HCT116 (cell line): ENCODE measurements around the gene ATP12A. TPM values are rescaled to one million over a fixed set of nuclear protein-coding genes. Genes with fewer than 3 reads are reported as not detected.

Experiments used
- ATAC-seq: fragments of 200-7000 bp; cut with Tn5 transposase; 2 replicates; pipeline ENCODE4 v1.9.1; 2020; ENCODE audit warnings: mild to moderate bottlenecking, moderate library complexity
- BruUV-seq: library from RNA; stranded (reverse); fragments of 400-500 nt; replicated peaks from 2 replicates; lab custom pipeline; 2021; lab: Mats Ljungman, UMichigan
- CTCF ChIA-PET: fragments of 300-600 bp; sonication (Branson Sonifier 250); formaldehyde crosslinking; loops from one replicate; lab custom pipeline; 2021; ENCODE audit warnings: antibody characterized with exemption; lab: Charles Lee
- POLR2A ChIA-PET: fragments of 300-600, 350-600 bp; sonication (Branson Sonifier 250); formaldehyde crosslinking; loops from one replicate; lab custom pipeline; 2021; ENCODE audit warnings: antibody characterized with exemption; lab: Charles Lee
- RAD21 ChIA-PET, 2 experiments: fragments of 300-600 bp; sonication (Branson Sonifier 250); formaldehyde crosslinking; loops; one replicate each; lab custom pipeline; 2023; ENCODE audit warnings: low total read pairs in 2 of 2; ENCODE audit not compliant: uncharacterized antibody in 2 of 2, unreplicated experiment in 2 of 2, low non-redundant PET in 1 of 2; lab: Charles Lee
- DNase-seq: peaks from one replicate; pipeline ENCODE4 v3.0.0-alpha.2; 2010; ENCODE audit warnings: low read depth, low spot score
- H2AFZ ChIP-seq: fragments of 200-600 bp; shearing (Covaris generic), sonication (generic); 2 replicates; pipeline ENCODE4 v1.6.1; 2017; ENCODE audit warnings: low read depth, mixed run types, mixed read lengths, antibody characterized with exemption, low read length; ENCODE audit not compliant: poor library complexity, severe bottlenecking
- H3K27ac ChIP-seq: 2 replicates; pipeline ENCODE4 v1.5.1; 2012; ENCODE audit warnings: low read depth, low read length
- H3K27me3 ChIP-seq: fragments of 200-600 bp; sonication (generic); 2 replicates; pipeline ENCODE4 v1.6.1; 2016; ENCODE audit warnings: mixed run types, low read length, mixed read lengths; ENCODE audit not compliant: insufficient read depth
- H3K36me3 ChIP-seq, 2 experiments: fragments of 200-500 bp in 1 of 2; fragments of 200-600 bp in 1 of 2; sonication (Bioruptor generic) in 1 of 2; sonication (generic) in 1 of 2; 2 replicates each; pipeline versions ENCODE4 v1.5.1 to v1.6.1; 2014 to 2016; ENCODE audit warnings: low read length in 2 of 2, inconsistent platforms in 1 of 2, mixed read lengths in 1 of 2, mixed run types in 1 of 2; ENCODE audit not compliant: insufficient read depth in 2 of 2, control insufficient read depth in 1 of 2
- H3K4me1 ChIP-seq, 2 experiments: fragments of 200-600 bp in 1 of 2; sonication (generic) in 1 of 2; 2 replicates each; pipeline versions ENCODE4 v1.5.1 to v1.6.1; 2012 to 2017; ENCODE audit warnings: low read length in 2 of 2, inconsistent platforms in 1 of 2, mild to moderate bottlenecking in 1 of 2, mixed read lengths in 1 of 2, mixed run types in 1 of 2, moderate library complexity in 1 of 2; ENCODE audit not compliant: insufficient read depth in 2 of 2, control insufficient read depth in 1 of 2
- H3K4me2 ChIP-seq: fragments of 200-600 bp; sonication (generic); 2 replicates; pipeline ENCODE4 v1.6.1; 2017; ENCODE audit warnings: mixed run types, low read length, mixed read lengths
- H3K4me3 ChIP-seq, 2 experiments: fragments of 200-600 bp in 1 of 2; sonication (generic) in 1 of 2; replicated peaks in 1 of 2; 2 replicates each; pipeline ENCODE4 v1.5.1; 2011 to 2016; ENCODE audit warnings: low read length in 2 of 2, control low read depth in 1 of 2, low read depth in 1 of 2, mild to moderate bottlenecking in 1 of 2, mixed read lengths in 1 of 2, mixed run types in 1 of 2
- H3K79me2 ChIP-seq: fragments of 200-600 bp; sonication (generic); 2 replicates; pipeline ENCODE4 v1.6.1; 2017; ENCODE audit warnings: mild to moderate bottlenecking, mixed run types, low read length, moderate library complexity, mixed read lengths; ENCODE audit not compliant: insufficient read depth
- H3K9ac ChIP-seq: fragments of 200-600 bp; sonication (generic); 2 replicates; pipeline ENCODE4 v1.6.1; 2016; ENCODE audit warnings: low read length, mixed read lengths
- H3K9me2 ChIP-seq: fragments of 200-600 bp; sonication (generic), shearing (Covaris generic); 2 replicates; pipeline ENCODE4 v1.6.1; 2017; ENCODE audit warnings: mixed run types, mild to moderate bottlenecking, moderate library complexity; ENCODE audit not compliant: insufficient read depth
- H3K9me3 ChIP-seq, 2 experiments: fragments of 200-500 bp in 1 of 2; fragments of 200-600 bp in 1 of 2; sonication (Bioruptor generic) in 1 of 2; sonication (generic) in 1 of 2; 2 replicates each; pipeline ENCODE4 v1.6.1; 2014 to 2017; ENCODE audit warnings: low read length in 2 of 2, mixed read lengths in 2 of 2, inconsistent platforms in 1 of 2, low read depth in 1 of 2, mild to moderate bottlenecking in 1 of 2, mixed run types in 1 of 2, moderate library complexity in 1 of 2; ENCODE audit not compliant: control insufficient read depth in 1 of 2, insufficient read depth in 1 of 2
- H4K20me1 ChIP-seq: fragments of 200-600 bp; sonication (generic), shearing (Covaris generic); 2 replicates; pipeline ENCODE4 v1.6.1; 2017; ENCODE audit warnings: mixed run types, mild to moderate bottlenecking, moderate library complexity; ENCODE audit not compliant: insufficient read depth
- ATF3 ChIP-seq: IDR thresholded peaks from 2 replicates; pipeline ENCODE4 v1.6.1; 2012
- CBX3 ChIP-seq: IDR thresholded peaks from 2 replicates; pipeline ENCODE4 v1.6.1; 2012; ENCODE audit warnings: low read depth
- CEBPB ChIP-seq: IDR thresholded peaks from 2 replicates; pipeline ENCODE4 v1.6.1; 2012; ENCODE audit warnings: low read depth
- CTCF ChIP-seq, 3 experiments: fragments of 200-600 bp in 1 of 3; sonication (generic) in 1 of 3; IDR thresholded peaks in 2 of 3; conservative IDR thresholded peaks in 1 of 3; 2 replicates each; pipeline ENCODE4 v1.5.1; 2012 to 2017; ENCODE audit warnings: low read depth in 2 of 3, low read length in 2 of 3, antibody characterized with exemption in 1 of 3, borderline replicate concordance in 1 of 3, control low read depth in 1 of 3, mild to moderate bottlenecking in 1 of 3, mixed read lengths in 1 of 3, mixed run types in 1 of 3, moderate library complexity in 1 of 3; ENCODE audit not compliant: insufficient read depth in 1 of 3
- ELF1 ChIP-seq: IDR thresholded peaks from 2 replicates; pipeline ENCODE4 v1.6.1; 2012; ENCODE audit warnings: low read depth, borderline replicate concordance
- EZH2phosphoT487 ChIP-seq: fragments of 200-600 bp; IDR thresholded peaks from 2 replicates; pipeline ENCODE4 v1.6.1; 2018; ENCODE audit warnings: antibody characterized with exemption, borderline replicate concordance
- JUND ChIP-seq: IDR thresholded peaks from 2 replicates; pipeline ENCODE4 v1.6.1; 2012
- POLR2A ChIP-seq: IDR thresholded peaks from 2 replicates; pipeline ENCODE4 v1.7.0; 2011; ENCODE audit warnings: borderline replicate concordance; ENCODE audit not compliant: insufficient read depth, insufficient read length; ENCODE audit errors: extremely low read depth
- SIN3A ChIP-seq: IDR thresholded peaks from 2 replicates; pipeline ENCODE4 v1.6.1; 2012; ENCODE audit warnings: low read depth
- SP1 ChIP-seq: IDR thresholded peaks from 2 replicates; pipeline ENCODE4 v1.6.1; 2012; ENCODE audit warnings: low read depth
- SRF ChIP-seq: IDR thresholded peaks from 2 replicates; pipeline ENCODE4 v1.6.1; 2012; ENCODE audit warnings: low read depth
- TCF7L2 ChIP-seq: IDR thresholded peaks from 2 replicates; pipeline ENCODE4 v1.7.0; 2011; ENCODE audit warnings: borderline replicate concordance, inconsistent platforms; ENCODE audit not compliant: insufficient read depth, insufficient read length; ENCODE audit errors: extremely low read depth
- YY1 ChIP-seq: IDR thresholded peaks from 2 replicates; pipeline ENCODE4 v1.6.1; 2011; ENCODE audit warnings: low read length, low read depth, moderate library complexity, mild to moderate bottlenecking; ENCODE audit not compliant: insufficient replicate concordance; ENCODE audit errors: extremely low read depth
- ZFX ChIP-seq: fragments of 450-650 bp; IDR thresholded peaks from 2 replicates; pipeline ENCODE4 v1.6.1; 2017
- ZNF274 ChIP-seq: fragments of 200-500 bp; sonication (Bioruptor generic); IDR thresholded peaks from 2 replicates; pipeline ENCODE4 v1.6.1; 2014; ENCODE audit warnings: mild to moderate bottlenecking, low read depth, low read length, inconsistent platforms
- intact Hi-C: fragments of 100-400 bp; cut with micrococcal nuclease; formaldehyde crosslinking; loops from 2 replicates; pipeline ENCODE4 v1.10.0; 2022
- total RNA-seq: library from RNA; stranded (reverse); gene quantifications from one replicate; pipeline ENCODE4 v1.2.1, GENCODE V29; 2021; ENCODE audit not compliant: unreplicated experiment
- TF ChIP-seq, protein P1 (sequence below): IDR thresholded peaks from 2 replicates; pipeline ENCODE4 v1.6.1; 2012; ENCODE audit warnings: low read depth
- TF ChIP-seq, protein P2 (sequence below): IDR thresholded peaks from 2 replicates; pipeline ENCODE4 v1.6.1; 2012

Gene ATP12A
- total RNA-seq, 1 experiment from 2014 or later: 0.30 TPM

DNA sequence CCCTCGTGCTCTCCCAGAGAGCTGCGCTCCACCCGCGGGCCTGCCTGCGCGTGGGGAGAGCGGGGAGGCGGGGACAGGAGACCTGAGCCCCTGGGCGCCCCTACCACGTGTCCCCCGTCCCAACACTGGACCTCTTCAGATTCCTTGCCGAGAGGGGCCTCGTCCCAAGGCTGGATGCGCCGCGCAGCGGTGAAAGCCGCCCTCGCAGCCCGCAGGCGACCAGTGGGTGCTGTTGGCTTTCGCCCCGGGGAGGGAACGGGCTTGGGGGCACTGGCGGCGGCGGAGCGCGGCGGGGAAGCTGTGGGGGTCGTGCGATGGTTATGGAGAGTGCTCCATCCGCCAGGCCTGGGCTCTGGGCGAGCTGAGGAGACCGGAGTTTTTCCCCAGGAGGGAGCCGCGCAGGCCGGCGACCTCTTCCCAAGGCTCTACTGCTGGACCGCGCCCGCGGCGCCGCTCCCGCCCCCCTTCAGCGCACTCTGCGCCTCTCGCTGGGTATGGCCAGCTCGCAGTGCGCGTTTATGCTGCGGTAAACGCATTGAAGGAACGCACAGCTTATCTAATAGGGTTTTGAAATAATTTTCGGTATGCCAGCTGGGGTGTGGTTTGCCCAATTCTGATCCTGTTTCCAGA, 66.5 kb downstream of the ATP12A start:
- no peak for ATAC-seq

More for the DNA sequence above, 66.5 kb downstream of the ATP12A start:
- CTCF ChIA-PET: no interaction called here
- Histone ChIP-seq H3K27ac (no peak overlapping the region), H3K9me2 (no peaks in the 10 kb centered on the region), H4K20me1 (no peaks in the 10 kb centered on the region), H3K4me3 (no peak overlapping the region), H3K27me3 (no peaks in the 10 kb centered on the region), H3K4me1 (no peaks in the 10 kb centered on the region), H3K9me3 (no peaks in the 10 kb centered on the region), H2AFZ (no peak overlapping the region), H3K9ac (no peak overlapping the region), H3K36me3 (no peaks in the 10 kb centered on the region), H3K4me2 (no peak overlapping the region), H3K79me2 (no peaks in the 10 kb centered on the region)
- no TSS peak for BruUV-seq
- DNase-seq: no peak
- RAD21 ChIA-PET: no interaction called here
- intact Hi-C loops: no loop called here
- no peak for TF ChIP-seq POLR2A
- TF ChIP-seq JUND: no peak
- no peak for TF ChIP-seq CEBPB
- TF ChIP-seq, protein P1, sequence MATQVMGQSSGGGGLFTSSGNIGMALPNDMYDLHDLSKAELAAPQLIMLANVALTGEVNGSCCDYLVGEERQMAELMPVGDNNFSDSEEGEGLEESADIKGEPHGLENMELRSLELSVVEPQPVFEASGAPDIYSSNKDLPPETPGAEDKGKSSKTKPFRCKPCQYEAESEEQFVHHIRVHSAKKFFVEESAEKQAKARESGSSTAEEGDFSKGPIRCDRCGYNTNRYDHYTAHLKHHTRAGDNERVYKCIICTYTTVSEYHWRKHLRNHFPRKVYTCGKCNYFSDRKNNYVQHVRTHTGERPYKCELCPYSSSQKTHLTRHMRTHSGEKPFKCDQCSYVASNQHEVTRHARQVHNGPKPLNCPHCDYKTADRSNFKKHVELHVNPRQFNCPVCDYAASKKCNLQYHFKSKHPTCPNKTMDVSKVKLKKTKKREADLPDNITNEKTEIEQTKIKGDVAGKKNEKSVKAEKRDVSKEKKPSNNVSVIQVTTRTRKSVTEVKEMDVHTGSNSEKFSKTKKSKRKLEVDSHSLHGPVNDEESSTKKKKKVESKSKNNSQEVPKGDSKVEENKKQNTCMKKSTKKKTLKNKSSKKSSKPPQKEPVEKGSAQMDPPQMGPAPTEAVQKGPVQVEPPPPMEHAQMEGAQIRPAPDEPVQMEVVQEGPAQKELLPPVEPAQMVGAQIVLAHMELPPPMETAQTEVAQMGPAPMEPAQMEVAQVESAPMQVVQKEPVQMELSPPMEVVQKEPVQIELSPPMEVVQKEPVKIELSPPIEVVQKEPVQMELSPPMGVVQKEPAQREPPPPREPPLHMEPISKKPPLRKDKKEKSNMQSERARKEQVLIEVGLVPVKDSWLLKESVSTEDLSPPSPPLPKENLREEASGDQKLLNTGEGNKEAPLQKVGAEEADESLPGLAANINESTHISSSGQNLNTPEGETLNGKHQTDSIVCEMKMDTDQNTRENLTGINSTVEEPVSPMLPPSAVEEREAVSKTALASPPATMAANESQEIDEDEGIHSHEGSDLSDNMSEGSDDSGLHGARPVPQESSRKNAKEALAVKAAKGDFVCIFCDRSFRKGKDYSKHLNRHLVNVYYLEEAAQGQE: no peak
- no peak for TF ChIP-seq ATF3
- TF ChIP-seq SIN3A: no peak
- no peak for TF ChIP-seq SRF
- TF ChIP-seq YY1: no peak
- no peak for TF ChIP-seq ZNF274
- no peak for TF ChIP-seq EZH2phosphoT487
- TF ChIP-seq TCF7L2: no peak
- TF ChIP-seq, protein P2, sequence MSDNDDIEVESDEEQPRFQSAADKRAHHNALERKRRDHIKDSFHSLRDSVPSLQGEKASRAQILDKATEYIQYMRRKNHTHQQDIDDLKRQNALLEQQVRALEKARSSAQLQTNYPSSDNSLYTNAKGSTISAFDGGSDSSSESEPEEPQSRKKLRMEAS: no peak
- TF ChIP-seq ZFX: no peak
- no peak for TF ChIP-seq ELF1
- TF ChIP-seq SP1: no peak
- TF ChIP-seq CBX3: no peak
- no peak for TF ChIP-seq CTCF (IDR thresholded peaks at IDR 0.05 in 2 of 3, conservative IDR thresholded peaks at IDR 0.05 in 1 of 3; ENCODE audit: borderline replicate concordance in 1 of 3, insufficient read depth in 1 of 3, low read depth in 2 of 3, low read length in 2 of 3)
- POLR2A ChIA-PET: no interaction called here
